Activated CD4-positive, CD25-positive, alpha-beta regulatory T cell treated with anti-CD3 and anti-CD28 coated beads, Interleukin-2, amount 50 U/mL, for 72 hours (primary cell): ENCODE results near the gene EXPH5.
"Not testable (repeated sequence)": the region's sequence is repeated elsewhere in the genome, so short reads cannot be mapped to it uniquely, and the experiment has no call there.

Experiments
- DNase-seq: peaks from one replicate; pipeline ENCODE4 v3.0.0; 2021

Gene EXPH5

GRCh38 chr11:108593214-108593922 lies at the start of gene EXPH5:
Gene EXPH5, minus strand, starts transcription at chr11:108593768. Its CDS starts 232 bp downstream, at chr11:108593536.
- DNase-seq: peak; percentile 85

GRCh38 chr11:108641752-108642151 lies 48.2 kb upstream of the EXPH5 start:
- DNase-seq: not testable (repeated sequence)

- DNase-seq: no peak
Observed at GRCh38 chr11:108639146-108639545, 45.6 kb upstream of the EXPH5 start.

- DNase-seq: no peak
Observed at GRCh38 chr11:108636222-108636621, 42.7 kb upstream of the EXPH5 start.

GRCh38 chr11:108635106-108635505 lies 41.5 kb upstream of the EXPH5 start:
- no peak for DNase-seq

GRCh38 chr11:108632041-108632704 lies 38.6 kb upstream of the EXPH5 start:
- no peak for DNase-seq

- no peak for DNase-seq
Observed at GRCh38 chr11:108629274-108629673, 35.7 kb upstream of the EXPH5 start.

- no peak for DNase-seq
Observed at GRCh38 chr11:108628812-108629211, 35.2 kb upstream of the EXPH5 start.

GRCh38 chr11:108628326-108628725 lies 34.8 kb upstream of the EXPH5 start:
- DNase-seq: no peak

- DNase-seq: no peak
Observed at GRCh38 chr11:108624196-108624925, 30.8 kb upstream of the EXPH5 start.

- no peak for DNase-seq
Observed at GRCh38 chr11:108622341-108622740, 28.8 kb upstream of the EXPH5 start.

- no peak for DNase-seq
Observed at GRCh38 chr11:108620958-108621772, 27.6 kb upstream of the EXPH5 start.

GRCh38 chr11:108618529-108618928 lies 25.0 kb upstream of the EXPH5 start:
- DNase-seq: no peak

- no peak for DNase-seq
Observed at GRCh38 chr11:108617055-108617454, 23.5 kb upstream of the EXPH5 start.

- no peak for DNase-seq
Observed at GRCh38 chr11:108616549-108616948, 23.0 kb upstream of the EXPH5 start.

- DNase-seq: no peak
Observed at GRCh38 chr11:108614086-108614485, 20.5 kb upstream of the EXPH5 start.

- DNase-seq: no peak
Observed at GRCh38 chr11:108609682-108610081, 16.1 kb upstream of the EXPH5 start.

- no peak for DNase-seq
Observed at GRCh38 chr11:108608548-108608947, 15.0 kb upstream of the EXPH5 start.

GRCh38 chr11:108606495-108607160 lies 13.1 kb upstream of the EXPH5 start:
- DNase-seq: no peak

- no peak for DNase-seq
Observed at GRCh38 chr11:108606070-108606469, 12.5 kb upstream of the EXPH5 start.

GRCh38 chr11:108602818-108603217 lies 9.2 kb upstream of the EXPH5 start:
- not testable (repeated sequence) for DNase-seq

GRCh38 chr11:108601150-108601549 lies 7.6 kb upstream of the EXPH5 start:
- no peak for DNase-seq
